Activated B cell treated with CpG ODN at 0.5 μM for 24 hours (primary cell): ENCODE measurements around the gene VSX2. TPM values are rescaled to one million over a fixed set of nuclear protein-coding genes. Genes with fewer than 3 reads are reported as not detected.
A peak's percentile ranks its signal among the peaks of the same experiment; 100 is the strongest.

Experiments
- ATAC-seq: fragments of 200-7000 bp; cut with Tn5 transposase; one replicate; pipeline ENCODE4 v1.10.0; 2021; ENCODE audit warnings: low read depth, mild to moderate bottlenecking, moderate library complexity
- CTCF ChIA-PET: fragments of 350-600 bp; sonication (Branson Sonifier 250); formaldehyde crosslinking; loops from one replicate; lab custom pipeline; 2021; ENCODE audit warnings: antibody characterized with exemption; lab: Charles Lee
- POLR2A ChIA-PET: fragments of 350-600 bp; sonication (Branson Sonifier 250); formaldehyde crosslinking; loops from one replicate; lab custom pipeline; 2021; ENCODE audit warnings: antibody characterized with exemption; lab: Charles Lee
- DNase-seq: peaks from one replicate; pipeline ENCODE4 v3.0.0; 2022
- H3K27ac Mint-ChIP-seq: one replicate; pipeline ENCODE4 v1.8.0; 2020; ENCODE audit warnings: mixed read lengths
- H3K27me3 Mint-ChIP-seq: one replicate; pipeline ENCODE4 v1.8.0; 2021; ENCODE audit warnings: mixed read lengths
- H3K36me3 Mint-ChIP-seq: one replicate; pipeline ENCODE4 v1.8.0; 2021; ENCODE audit warnings: low read depth, mixed read lengths
- H3K4me1 Mint-ChIP-seq: one replicate; pipeline ENCODE4 v1.8.0; 2021; ENCODE audit warnings: mixed read lengths
- H3K4me3 Mint-ChIP-seq: one replicate; pipeline ENCODE4 v1.8.0; 2020; ENCODE audit warnings: mild to moderate bottlenecking, mixed read lengths
- H3K9me3 Mint-ChIP-seq: one replicate; pipeline ENCODE4 v1.8.0; 2020; ENCODE audit warnings: mixed read lengths
- CTCF ChIP-seq: fragments of 200-600 bp; IDR thresholded peaks from one replicate; pipeline ENCODE4 v1.8.0; 2022; ENCODE audit warnings: antibody characterized with exemption, mild to moderate bottlenecking
- intact Hi-C: fragments of 100-400 bp; cut with micrococcal nuclease; formaldehyde crosslinking; loops from one replicate; pipeline ENCODE4 v1.15.1; 2024
- total RNA-seq: library from RNA; stranded (reverse); gene quantifications from 2 replicates; pipeline ENCODE4 v1.2.3, GENCODE V29; 2022

Gene VSX2
- total RNA-seq, 1 donor from 2014 or later = not detected

- POLR2A ChIA-PET = no interaction called here
- H3K4me1 Mint-ChIP-seq = no peaks in the 10 kb centered on the region
- H3K27me3 Mint-ChIP-seq = no peaks in the 10 kb centered on the region
- H3K4me3 Mint-ChIP-seq = no peak overlapping the region
- TF ChIP-seq CTCF = no peak
- peaks cover 81% of the 10 kb centered on the region for H3K36me3 Mint-ChIP-seq
- CTCF ChIA-PET = no interaction called here
- no peak for DNase-seq
- no peak for ATAC-seq
- H3K9me3 Mint-ChIP-seq = no peaks in the 10 kb centered on the region
- intact Hi-C loops = no loop called here
- H3K27ac Mint-ChIP-seq = no peak overlapping the region
Observed at GRCh38 chr14:74289801-74290200, 50.6 kb downstream of the VSX2 start.

- no peak for TF ChIP-seq CTCF
- no peaks in the 10 kb centered on the region for H3K27me3 Mint-ChIP-seq
- no peak overlapping the region for H3K27ac Mint-ChIP-seq
- POLR2A ChIA-PET = no interaction called here
- DNase-seq = no peak
- H3K4me1 Mint-ChIP-seq = no peaks in the 10 kb centered on the region
- H3K36me3 Mint-ChIP-seq = peaks cover 84% of the 10 kb centered on the region
- intact Hi-C loops = no loop called here
- H3K4me3 Mint-ChIP-seq = no peak overlapping the region
- CTCF ChIA-PET = no interaction called here
- ATAC-seq = peak; percentile 31
- no peaks in the 10 kb centered on the region for H3K9me3 Mint-ChIP-seq
Observed at GRCh38 chr14:74290415-74290814, 51.2 kb downstream of the VSX2 start.

GRCh38 chr14:74292061-74292460 is 52.8 kb downstream of the VSX2 start:
- TF ChIP-seq CTCF = no peak
- no peak overlapping the region for H3K27ac Mint-ChIP-seq
- H3K36me3 Mint-ChIP-seq = peaks cover 81% of the 10 kb centered on the region
- H3K4me3 Mint-ChIP-seq = no peak overlapping the region
- no peaks in the 10 kb centered on the region for H3K9me3 Mint-ChIP-seq
- no peaks in the 10 kb centered on the region for H3K27me3 Mint-ChIP-seq
- ATAC-seq = no peak
- ChIA-PET CTCF (no interaction called here), POLR2A (no interaction called here)
- H3K4me1 Mint-ChIP-seq = no peaks in the 10 kb centered on the region
- intact Hi-C loops = no loop called here
- no peak for DNase-seq

- no peak for TF ChIP-seq CTCF
- intact Hi-C loops = no loop called here
- H3K27ac Mint-ChIP-seq = no peak overlapping the region
- no peak for DNase-seq
- no peaks in the 10 kb centered on the region for H3K27me3 Mint-ChIP-seq
- no peak overlapping the region for H3K4me3 Mint-ChIP-seq
- peaks cover 85% of the 10 kb centered on the region for H3K36me3 Mint-ChIP-seq
- ChIA-PET POLR2A (no interaction called here), CTCF (interaction anchor here (0.8 kb wide), 1 partner anchor 315 kb away, joined by 3 read pairs; no protein-coding TSS in a partner anchor)
- no peaks in the 10 kb centered on the region for H3K9me3 Mint-ChIP-seq
- peaks cover under 1% of the 10 kb centered on the region for H3K4me1 Mint-ChIP-seq
- no peak for ATAC-seq
Observed at GRCh38 chr14:74293606-74294005, 54.4 kb downstream of the VSX2 start.

- ChIA-PET CTCF (no interaction called here), POLR2A (no interaction called here)
- peaks cover 75% of the 10 kb centered on the region for H3K36me3 Mint-ChIP-seq
Observed at GRCh38 chr14:74296037-74296467, 56.8 kb downstream of the VSX2 start.

More at GRCh38 chr14:74296037-74296467, 56.8 kb downstream of the VSX2 start:
- ATAC-seq (no peak), DNase-seq (no peak)
- Mint-ChIP-seq H3K27ac (no peak overlapping the region), H3K4me3 (no peak overlapping the region), H3K4me1 (peaks cover 5% of the 10 kb centered on the region), H3K27me3 (no peaks in the 10 kb centered on the region), H3K9me3 (no peaks in the 10 kb centered on the region)
- intact Hi-C loops = no loop called here
- no peak for TF ChIP-seq CTCF
